ENCODE measurements around the gene CAND1. TPM values are rescaled to one million over a fixed set of nuclear protein-coding genes. Genes with fewer than 3 reads are reported as not detected.

Gene CAND1
- total and polyA plus RNA-seq, 3 donors from 2014 or later, result 88.4 to 131 (median 125) TPM

DNA sequence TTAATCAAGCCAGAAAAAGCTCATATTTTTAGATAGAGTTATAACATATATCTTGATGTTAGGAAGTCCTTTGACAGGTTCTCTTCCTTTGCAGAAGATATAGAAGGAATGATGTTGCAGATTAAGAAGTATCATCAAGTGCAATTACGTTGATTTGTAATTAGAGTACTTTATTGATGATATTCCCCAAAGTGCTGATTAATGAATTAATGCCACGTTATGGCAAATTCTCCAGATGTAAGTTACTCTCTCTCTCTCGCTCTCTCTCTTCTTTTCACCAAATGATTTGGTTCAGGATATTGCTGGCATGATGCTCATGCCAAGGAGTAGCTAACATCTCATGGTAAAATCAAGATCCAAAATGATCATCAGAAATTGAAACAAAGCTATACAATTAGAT, 18.1 kb upstream of the CAND1 start:
- 80 to 82% methylated on average over 3 of the region's 3 CpGs for WGBS, 2 donors
- intact Hi-C loops (cut with DNase I; ENCODE audit: low total_unique reads), result no loop called here
- Histone ChIP-seq H3K4me1 (no peaks in the 10 kb centered on the region), H3K36me3 (ENCODE audit: low read depth, missing control alignments) (no peaks in the 10 kb centered on the region), H3K27me3 (no peaks in the 10 kb centered on the region), H3K9me3 (no peaks in the 10 kb centered on the region), H3K27ac (no peak overlapping the region), H3K4me3 (no peak overlapping the region)
- TF ChIP-seq, protein P1, sequence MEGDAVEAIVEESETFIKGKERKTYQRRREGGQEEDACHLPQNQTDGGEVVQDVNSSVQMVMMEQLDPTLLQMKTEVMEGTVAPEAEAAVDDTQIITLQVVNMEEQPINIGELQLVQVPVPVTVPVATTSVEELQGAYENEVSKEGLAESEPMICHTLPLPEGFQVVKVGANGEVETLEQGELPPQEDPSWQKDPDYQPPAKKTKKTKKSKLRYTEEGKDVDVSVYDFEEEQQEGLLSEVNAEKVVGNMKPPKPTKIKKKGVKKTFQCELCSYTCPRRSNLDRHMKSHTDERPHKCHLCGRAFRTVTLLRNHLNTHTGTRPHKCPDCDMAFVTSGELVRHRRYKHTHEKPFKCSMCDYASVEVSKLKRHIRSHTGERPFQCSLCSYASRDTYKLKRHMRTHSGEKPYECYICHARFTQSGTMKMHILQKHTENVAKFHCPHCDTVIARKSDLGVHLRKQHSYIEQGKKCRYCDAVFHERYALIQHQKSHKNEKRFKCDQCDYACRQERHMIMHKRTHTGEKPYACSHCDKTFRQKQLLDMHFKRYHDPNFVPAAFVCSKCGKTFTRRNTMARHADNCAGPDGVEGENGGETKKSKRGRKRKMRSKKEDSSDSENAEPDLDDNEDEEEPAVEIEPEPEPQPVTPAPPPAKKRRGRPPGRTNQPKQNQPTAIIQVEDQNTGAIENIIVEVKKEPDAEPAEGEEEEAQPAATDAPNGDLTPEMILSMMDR (IDR thresholded peaks at IDR 0.05), result no peak
- DNase-seq, result no peak

DNA sequence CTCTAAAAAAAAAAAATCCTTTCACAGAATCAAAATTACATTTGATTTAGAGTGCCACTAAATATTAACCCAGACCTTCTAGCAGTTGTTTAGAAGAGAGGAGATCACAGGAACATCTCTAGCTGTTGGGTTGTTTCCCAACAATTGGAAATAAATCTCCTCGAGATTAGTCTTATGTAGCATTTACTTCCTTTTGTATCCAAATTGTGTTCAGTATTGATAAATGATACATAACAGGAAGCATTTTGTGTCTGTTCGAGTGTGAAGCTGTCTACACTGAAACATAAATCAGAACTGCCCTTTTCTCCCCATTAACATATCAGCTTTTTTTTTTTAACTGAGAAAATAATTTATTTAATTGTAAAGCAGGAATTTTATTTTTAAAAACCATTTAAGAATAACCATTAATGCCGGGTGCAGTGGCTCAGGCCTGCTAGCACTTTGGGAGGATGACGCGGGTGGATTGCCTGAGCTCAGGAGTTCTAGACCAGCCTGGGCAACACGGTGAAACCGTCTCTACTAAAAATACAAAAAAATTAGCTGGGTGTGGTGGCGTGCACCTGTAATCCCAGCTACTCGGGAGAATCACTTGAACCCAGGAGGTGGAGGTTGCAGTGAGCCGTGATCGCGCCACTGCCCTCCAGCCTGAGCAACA, 14.7 kb upstream of the CAND1 start:
- intact Hi-C loops (cut with DNase I; ENCODE audit: low total_unique reads), result no loop called here
- TF ChIP-seq, protein P1 (IDR thresholded peaks at IDR 0.05), result no peak
- no peak for TF ChIP-seq POLR2A (IDR thresholded peaks at IDR 0.05)
- no peak overlapping the region for H3K27ac ChIP-seq
- H3K36me3 ChIP-seq (ENCODE audit: low read depth, missing control alignments), result no peaks in the 10 kb centered on the region
- H3K27me3 ChIP-seq, result no peaks in the 10 kb centered on the region
- H3K4me1 ChIP-seq, result no peaks in the 10 kb centered on the region
- WGBS, 2 donors, result 82 to 87% methylated on average over 12 of the region's 12 CpGs
- DNase-seq, result no peak
- no peaks in the 10 kb centered on the region for H3K9me3 ChIP-seq
- no peak overlapping the region for H3K4me3 ChIP-seq

DNA sequence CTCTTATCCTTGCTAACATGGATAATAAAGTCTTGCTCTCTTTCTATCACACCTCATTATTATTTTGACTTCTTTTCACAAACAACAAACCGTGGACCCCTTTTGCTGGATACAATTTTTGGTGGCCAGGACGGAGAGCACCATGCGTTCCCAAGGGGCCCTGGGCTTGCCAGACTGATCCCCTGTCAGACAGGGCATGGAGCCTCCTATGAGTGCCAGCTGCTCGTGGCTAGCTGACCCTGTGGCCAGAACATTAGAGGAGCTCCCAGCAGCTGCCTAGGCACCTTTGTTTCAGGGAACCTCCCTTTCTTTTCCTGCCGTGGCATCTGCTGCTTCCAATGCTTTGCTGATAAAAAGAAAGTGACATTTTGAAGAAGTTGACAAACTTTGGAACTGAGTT, 12.5 kb upstream of the CAND1 start:
- WGBS, 2 donors, result 62 to 64% methylated on average over 5 of the region's 5 CpGs
- H3K27me3 ChIP-seq, result no peaks in the 10 kb centered on the region

DNA sequence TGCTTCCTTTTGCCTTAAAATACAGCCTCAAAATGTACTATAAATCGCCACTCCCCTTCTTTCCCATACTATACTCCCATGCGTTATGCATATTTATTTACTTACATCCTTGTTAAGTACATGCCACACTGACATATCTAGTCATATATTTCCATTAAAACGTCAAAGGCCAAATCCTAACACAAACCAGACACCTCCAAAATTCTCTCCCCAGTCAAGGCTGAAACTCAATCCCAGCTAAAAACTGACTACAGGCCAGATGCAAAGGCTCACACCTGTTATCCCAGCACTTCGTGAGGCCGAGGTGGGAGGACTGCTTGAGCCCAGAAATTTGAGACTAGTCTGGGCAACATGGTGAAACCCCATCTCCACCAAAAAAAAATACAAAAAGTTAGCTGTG, 5.7 kb upstream of the CAND1 start:
- Histone ChIP-seq H3K27me3 (no peaks in the 10 kb centered on the region), H3K4me3 (no peak overlapping the region), H3K27ac (no peak overlapping the region), H3K9me3 (no peaks in the 10 kb centered on the region), H3K4me1 (peaks cover 5% of the 10 kb centered on the region), H3K36me3 (ENCODE audit: low read depth, missing control alignments) (no peaks in the 10 kb centered on the region)
- intact Hi-C loops (cut with DNase I; ENCODE audit: low total_unique reads), result no loop called here
- TF ChIP-seq, protein P1 (IDR thresholded peaks at IDR 0.05), result no peak
- TF ChIP-seq POLR2A (IDR thresholded peaks at IDR 0.05), result no peak
- DNase-seq, result no peak
- WGBS, 2 donors, result 57 to 68% methylated on average over 5 of the region's 5 CpGs

More for the DNA sequence above, 12.5 kb upstream of the CAND1 start:
- Histone ChIP-seq H3K9me3 (no peaks in the 10 kb centered on the region), H3K4me3 (no peak overlapping the region), H3K4me1 (no peaks in the 10 kb centered on the region), H3K36me3 (ENCODE audit: low read depth, missing control alignments) (no peaks in the 10 kb centered on the region), H3K27ac (no peak overlapping the region)
- DNase-seq, result no peak
- intact Hi-C loops (cut with DNase I; ENCODE audit: low total_unique reads), result no loop called here
- TF ChIP-seq POLR2A (IDR thresholded peaks at IDR 0.05), result no peak
- TF ChIP-seq, protein P1 (IDR thresholded peaks at IDR 0.05), result no peak

DNA sequence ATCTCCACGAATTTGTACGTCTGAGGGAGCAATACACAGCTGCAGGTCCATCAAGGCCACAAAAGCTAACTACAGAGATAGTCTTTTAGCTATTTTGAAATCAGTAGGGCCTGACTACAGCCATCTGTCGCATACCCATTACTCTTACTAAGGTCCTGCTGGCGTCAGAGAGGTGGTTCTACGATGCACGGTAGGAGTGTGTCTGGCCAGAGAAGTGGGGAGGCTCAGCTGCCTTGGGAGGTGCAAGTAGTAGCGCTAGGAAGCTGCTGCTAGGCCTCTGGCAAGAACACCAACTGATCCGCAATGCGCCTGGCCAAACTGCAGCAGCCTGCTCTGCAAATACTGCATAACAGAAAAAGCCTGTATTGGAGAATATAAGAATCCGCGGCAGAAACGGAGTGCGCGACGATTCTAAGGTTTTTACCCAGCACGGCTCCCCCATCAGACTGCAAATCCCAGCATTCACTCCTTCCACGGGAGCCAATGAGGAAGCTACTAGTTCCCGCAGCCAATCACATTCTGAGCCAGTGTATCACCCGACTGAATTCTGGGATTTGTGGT, 743 bp upstream of the CAND1 start:
- Histone ChIP-seq H3K27ac (peak overlapping the region; percentile 97 to 100), H3K27me3 (no peaks in the 10 kb centered on the region), H3K4me1 (peaks cover 17% of the 10 kb centered on the region), H3K36me3 (ENCODE audit: low read depth, missing control alignments) (no peaks in the 10 kb centered on the region), H3K9me3 (no peaks in the 10 kb centered on the region), H3K4me3 (peak overlapping the region; percentile 86 to 90)
- 1% methylated on average over 18 to 19 of the region's 19 CpGs for WGBS, 2 donors
- intact Hi-C loops (cut with DNase I; ENCODE audit: low total_unique reads), result no loop called here
- no peak for TF ChIP-seq POLR2A (IDR thresholded peaks at IDR 0.05)
- TF ChIP-seq, protein P1 (IDR thresholded peaks at IDR 0.05), result no peak
- DNase-seq, result peak; percentile 98

Measured in testis (tissue), 3 donors.